Activated CD4-positive, alpha-beta T cell treated with anti-CD3 and anti-CD28 coated beads, Interleukin-2, amount 50 U/mL, for 24 hours (primary cell): Measurements from ENCODE around the gene NF2.

Experiments
- DNase-seq, 2 donors: peaks; one replicate each; pipeline ENCODE4 v3.0.0-alpha.2; 2020; ENCODE audit warnings: low read depth in 1 of 2, low spot score in 1 of 2

NF2 gene

DNA sequence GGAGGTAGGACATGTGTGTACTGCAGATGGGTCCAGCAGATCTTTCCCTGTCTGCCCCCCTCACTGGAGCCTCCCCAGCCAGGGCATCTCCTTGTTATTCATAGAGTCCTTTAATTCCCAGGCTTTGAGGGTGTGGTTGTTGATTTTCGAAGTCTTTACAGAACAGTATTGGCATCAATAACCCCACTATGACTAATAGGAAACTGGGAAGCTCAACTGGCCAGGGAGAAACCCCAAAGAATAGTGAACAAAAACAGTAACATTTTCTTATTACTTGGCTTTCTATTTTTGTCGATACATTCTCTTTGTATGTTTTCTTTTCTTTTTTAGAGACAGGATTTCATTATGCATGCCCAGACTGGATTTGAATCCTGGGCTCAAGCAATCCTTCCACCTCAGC is 57.9 kb downstream of the NF2 start:
- no peak for DNase-seq

DNA sequence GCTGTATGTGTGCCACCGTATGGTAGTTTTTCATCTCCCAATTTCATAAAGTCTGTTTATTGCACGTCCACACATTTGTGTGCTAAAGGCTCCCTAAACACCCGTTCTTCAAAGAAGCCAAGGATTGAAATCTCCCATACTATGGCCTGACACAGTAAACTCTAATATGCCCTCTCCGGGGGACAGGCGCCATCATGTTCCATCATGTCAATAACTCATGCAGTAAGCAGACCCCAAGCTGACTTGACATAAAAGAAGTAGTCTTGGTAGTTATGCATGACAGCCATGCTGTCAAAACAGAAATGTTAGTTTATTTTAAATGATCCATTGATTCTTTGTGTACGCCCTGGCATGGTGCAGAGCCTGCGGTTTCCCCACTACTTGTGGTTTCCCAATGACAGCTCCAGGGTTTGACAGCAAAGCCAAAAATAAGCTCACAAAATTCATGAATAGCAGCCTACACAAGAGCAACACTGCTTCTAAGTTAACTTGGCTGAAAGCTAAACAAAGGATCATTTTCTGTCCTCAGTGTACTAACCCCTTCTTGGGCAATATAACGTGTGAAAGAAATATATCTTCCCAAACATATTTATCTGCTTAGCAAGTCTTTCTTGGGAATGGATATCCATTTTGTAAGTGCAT is 59.9 kb downstream of the NF2 start:
- DNase-seq: no peak

DNA sequence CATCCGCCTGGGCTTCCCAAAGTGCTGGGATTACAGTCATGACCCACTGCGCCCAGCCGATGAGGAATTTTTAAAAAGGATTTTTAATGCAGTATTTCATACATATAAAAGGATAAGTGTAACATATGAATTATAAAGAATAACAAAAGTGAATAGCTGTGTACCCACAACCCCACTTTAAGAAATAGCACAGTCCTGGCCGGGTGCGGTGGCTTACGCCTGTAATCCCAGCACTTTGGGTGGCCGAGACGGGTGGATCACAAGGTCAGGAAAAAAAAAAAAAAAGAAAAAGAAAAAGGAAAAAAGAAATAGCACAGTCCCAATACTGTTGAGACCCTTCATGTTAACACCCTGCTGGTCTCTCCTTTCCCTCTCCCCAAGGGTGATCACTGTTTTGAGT is 62.1 kb downstream of the NF2 start:
- no peak for DNase-seq

DNA sequence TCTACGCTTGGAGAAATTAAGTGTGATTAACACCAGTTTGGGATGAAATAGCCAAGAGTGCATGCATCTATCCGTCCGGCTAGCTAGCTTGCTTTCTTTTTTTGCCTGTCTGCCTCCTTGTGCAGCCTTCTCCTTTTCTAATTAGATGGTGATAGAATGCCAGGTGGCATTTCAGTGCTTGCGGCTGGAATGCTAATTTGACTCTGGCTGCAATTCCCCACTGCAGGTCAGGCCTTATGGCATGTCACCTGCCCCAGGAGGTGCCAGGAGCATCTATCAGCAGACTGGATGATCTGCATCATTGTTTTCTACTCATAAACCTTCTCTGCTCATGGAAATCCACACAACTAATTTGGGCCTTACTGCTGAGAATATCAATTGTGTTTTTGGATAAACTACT is 65.2 kb downstream of the NF2 start:
- DNase-seq: no peak

DNA sequence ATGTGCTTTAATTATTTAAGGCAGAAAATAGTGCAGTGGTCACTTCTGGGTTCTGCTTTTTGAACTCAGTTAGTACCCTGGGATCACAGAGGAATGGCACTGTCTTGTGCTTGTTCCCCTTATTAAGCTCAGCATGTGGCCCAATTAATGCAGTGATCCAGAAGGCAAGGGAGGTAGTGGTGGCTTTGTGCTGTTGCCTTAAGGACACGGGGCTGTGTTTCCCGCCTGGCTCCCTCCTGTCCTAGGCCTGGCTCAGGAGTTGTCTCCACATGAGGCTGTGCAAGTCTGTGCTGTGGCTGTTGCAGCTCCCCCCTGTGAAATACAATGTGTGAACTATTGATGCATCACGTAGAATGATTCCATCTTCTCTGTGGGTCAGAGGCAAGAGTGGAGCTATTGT is 67.2 kb downstream of the NF2 start:
- no peak for DNase-seq

DNA sequence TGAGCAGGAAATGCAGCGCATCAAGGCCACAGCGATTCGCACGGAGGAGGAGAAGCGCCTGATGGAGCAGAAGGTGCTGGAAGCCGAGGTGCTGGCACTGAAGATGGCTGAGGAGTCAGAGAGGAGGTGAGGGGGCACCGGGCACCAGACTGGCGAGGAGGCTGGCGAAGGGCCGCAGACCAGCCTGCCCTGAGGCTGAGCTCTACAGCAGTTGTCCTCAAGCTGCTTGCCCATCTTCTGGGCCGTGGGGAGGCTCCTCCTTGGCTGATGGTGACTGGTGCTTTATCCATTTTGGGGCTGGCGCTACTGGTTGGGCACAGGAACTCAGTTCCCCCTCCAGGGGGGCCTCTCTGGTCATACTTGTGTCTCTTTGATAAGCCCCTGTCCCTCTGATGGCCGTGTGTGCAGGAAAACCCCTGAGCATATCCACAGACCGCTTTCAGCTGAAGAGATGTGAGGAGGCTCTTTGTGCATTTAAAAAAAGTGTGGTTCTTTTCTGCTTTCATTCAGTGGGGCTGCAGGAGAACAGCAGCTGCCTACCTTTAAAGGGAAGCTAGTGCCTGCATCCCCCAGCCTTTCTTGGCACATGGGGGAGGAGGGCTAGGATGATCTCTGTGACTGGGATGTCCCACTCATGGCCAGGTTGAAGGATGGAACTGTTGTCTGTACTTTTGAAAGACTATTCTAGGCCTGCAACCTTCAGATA is 70.1 kb downstream of the NF2 start:
- DNase-seq: no peak

DNA sequence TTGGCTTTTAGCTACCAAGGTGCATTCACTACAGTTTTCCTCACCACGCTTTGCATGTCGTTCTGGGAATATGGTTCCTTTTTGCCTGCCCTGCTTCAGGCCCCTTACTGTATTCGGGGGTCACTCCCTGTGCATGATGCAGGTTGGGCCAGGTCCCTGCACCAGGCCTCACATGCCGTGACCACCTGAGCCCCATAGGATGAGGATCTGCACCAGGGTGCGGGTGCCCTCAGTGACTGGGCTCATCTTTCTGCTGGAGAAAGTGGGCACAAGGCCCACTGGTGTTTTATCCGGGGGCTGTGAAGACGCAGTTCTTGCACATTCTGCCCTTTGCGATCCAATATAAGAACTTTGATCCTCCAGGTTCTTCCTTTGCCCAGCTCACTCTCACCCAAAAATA is 70.7 kb downstream of the NF2 start:
- DNase-seq: no peak

DNA sequence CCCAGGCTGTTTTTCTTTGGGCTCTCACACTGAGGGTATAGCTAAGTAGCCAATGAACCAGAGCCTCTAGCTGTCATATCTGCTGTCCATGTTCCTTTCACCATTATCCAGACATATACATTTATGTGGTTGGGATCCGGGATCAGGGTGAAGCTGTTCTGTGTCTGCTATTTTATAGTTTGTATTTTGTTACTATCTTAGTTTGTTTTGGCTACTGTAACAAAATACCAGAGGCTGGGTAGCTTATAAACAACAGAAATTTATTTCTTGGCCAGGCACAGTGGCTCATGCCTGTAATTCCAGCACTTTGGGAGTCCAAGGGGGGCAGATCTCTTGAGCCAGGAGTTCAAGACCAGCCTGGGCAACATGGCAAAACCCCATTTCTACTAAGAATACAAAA is 75.9 kb downstream of the NF2 start:
- DNase-seq: no peak

DNA sequence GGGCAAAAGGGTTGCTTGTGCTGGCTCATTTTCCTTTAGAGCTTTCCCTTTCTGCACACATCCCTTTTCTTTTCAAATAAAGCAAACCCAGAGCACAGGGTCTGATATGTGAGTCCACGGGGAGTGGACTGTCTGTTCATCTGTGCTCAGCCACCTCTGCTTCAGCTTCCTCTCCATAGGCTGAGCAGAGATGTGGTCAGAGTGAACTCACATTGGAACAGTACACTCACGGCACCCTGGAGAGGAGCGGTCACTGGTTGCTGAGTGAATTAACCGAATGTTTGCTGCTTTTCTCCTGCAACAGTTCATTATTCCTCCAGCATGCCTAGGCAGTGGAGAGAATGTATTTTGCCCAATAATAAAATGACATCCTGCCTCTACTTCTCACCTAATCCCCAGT is 80.1 kb downstream of the NF2 start:
- no peak for DNase-seq

DNA sequence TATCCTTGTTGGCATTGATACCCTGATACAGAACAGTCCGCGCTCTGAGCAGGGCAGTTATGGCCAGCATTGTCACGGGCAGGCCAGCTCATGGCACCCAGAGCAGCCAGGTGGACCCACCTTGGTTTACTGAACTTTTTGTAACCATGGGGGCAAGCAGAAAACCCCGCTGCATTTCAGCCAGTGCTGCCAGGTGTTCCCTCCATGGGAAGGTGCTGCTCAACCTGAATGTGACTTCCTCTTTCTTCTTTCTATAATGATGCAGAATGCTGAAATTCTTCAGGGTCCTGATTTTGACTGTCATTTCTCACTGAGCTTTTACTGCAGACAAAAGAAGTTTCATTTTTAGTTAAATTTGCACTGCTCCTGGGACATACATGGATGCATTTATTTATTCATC is 80.8 kb downstream of the NF2 start:
- no peak for DNase-seq

DNA sequence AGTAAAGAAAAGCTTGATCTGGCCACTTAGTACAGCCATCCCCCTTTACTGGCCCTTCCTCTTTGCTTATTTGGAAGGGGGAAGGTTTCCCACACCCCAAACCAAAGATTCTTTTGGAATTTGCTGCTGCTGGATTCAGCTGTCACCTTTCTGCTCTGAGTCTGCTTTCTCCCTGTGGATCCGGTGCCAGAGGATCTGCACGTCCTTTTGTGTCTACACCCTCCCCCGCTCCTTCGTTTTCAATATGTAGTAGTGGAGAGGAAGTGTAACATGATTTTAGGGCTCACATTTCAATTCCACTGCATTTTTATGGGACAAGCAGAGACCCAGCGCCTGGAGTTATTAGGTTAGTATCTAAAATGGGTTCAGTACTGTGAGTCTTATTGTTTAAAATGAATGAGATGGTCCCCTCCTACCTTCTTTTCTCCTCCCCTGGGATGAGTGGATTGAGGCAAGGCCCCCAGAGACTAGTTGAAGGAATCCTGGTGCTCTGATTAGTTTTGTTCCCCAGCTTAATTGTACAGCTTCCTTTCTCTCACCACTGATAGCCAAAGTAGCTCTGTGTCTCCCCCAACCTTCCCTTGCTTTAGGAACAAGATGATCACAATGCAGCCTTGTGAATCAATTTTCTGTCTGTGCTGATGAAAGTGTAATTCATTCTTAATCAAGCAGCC is 85.9 kb downstream of the NF2 start:
- DNase-seq: no peak

DNA sequence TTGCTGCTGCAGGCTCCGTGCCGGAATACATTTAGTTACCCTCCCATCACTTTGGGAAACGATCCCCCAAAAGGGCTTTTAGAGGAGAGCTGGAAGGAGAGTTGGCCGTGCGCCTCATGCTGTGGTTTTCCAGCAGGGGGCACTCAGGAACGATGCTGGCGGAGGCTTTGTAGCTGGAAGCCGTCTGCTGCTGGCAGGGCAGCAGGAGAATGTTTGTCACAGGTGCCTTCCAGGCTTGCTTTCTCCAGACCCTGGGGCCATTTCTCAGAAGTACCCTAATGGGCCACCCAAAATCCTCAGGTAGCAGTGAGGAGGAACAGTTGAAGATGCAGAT is 86.4 kb downstream of the NF2 start:
- peak; percentile 13 to 16 for DNase-seq

DNA sequence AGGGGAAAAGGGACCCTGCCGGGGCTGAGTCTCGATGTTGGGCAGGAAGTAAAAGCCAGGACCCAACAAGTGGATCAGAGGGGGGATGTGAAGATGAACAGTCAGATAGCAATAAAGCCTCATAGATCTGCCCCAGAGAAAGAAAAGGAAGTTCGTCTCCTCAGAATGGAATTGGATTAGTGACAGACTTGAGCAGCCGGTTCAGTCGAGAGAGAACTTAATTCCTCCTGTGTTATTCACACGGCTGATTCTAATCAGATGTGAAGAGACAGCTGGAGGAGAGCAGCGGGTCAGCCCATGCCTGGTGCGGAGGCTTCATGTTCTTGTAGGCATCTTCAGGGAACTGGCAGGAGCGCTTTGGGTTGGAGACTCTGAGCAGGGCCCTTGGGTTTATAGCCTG is 87.0 kb downstream of the NF2 start:
- no peak for DNase-seq

DNA sequence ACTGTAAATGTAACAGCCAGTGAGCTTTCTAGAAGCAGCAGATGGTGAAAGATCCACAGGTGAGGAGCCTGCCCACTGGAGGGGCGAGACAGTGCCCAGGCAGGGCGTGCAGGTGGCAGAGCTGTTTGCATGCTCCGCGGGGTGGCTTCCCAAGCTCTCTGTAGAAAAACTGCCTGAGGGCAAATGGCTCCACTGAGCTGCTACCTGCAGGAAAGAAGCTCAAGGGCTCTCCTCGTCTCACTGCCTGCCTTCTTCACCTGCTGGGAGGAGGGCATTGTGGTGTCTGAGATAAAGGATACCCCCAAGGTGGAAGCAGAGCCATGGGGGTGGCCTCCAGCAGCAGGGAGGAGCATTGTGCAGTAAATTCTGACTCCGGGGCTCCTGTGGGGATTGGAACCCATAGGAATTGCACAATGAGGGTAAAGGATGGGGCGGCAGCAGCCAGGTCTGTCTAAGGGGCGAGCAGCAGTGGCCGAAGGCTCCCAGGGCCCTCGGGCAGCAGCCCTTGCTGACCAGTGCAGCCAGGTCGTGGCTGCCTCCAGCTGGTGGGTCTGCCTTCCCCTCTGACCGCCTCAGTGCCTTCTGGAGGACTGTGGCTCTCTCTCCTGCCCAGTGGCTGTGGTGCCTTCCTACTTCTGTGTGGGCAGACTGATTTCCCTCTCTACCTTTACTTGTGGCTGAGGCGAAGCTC is 88.3 kb downstream of the NF2 start:
- no peak for DNase-seq

DNA sequence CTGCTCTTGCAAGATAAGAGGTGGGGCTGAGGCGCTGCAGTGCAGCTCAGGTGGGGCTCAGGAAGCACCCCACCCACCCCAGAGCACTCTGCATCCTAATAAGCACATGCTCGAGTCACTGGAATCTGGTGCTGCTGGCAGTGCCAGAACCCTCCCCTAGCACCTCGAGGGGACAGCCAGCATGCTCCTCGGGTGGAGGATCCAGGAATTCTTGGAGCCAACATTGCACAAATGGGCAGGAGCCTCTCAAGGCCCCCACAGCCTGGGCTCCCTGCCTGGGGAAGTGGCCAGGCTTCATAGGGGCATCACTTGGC is 88.9 kb downstream of the NF2 start:
- DNase-seq: no peak

DNA sequence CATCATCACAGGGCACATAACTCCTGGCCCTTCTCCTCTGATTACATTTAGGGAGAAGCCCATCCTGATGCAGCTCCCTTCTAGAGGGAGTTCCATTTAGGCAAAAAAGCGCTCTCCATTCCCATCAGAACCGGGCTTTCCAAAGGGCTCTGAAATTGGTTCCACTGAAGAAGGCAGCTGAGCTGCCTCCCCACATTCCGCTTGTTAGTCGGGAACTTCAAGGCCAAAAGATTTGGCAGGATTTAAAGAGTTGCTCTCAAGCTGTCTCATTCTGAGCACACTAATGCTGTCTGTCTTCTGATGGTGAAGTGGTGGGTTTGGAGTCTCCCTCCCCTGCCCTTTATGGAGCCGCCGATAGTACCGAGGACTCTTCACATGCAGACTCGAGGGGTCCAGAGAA is 89.7 kb downstream of the NF2 start:
- no peak for DNase-seq

DNA sequence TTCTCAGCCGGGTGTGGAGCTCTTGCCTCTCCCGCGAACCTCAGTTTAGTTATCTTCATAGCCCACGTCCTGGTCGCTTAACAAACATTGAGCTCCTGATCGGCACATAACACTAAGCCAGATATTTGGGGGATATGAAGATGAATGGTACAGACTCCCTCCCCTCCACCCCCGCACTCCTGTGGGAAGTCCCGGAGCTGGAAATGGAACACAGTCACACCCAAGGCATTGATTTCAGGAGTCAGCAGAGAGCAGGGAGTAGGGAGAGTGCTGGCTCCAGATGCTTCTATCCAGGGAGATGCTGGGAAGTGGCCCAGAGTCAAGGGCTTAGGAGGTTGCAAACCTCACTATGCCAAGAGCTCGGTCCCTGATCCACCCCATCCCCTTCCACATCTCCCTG is 90.2 kb downstream of the NF2 start:
- DNase-seq: no peak

DNA sequence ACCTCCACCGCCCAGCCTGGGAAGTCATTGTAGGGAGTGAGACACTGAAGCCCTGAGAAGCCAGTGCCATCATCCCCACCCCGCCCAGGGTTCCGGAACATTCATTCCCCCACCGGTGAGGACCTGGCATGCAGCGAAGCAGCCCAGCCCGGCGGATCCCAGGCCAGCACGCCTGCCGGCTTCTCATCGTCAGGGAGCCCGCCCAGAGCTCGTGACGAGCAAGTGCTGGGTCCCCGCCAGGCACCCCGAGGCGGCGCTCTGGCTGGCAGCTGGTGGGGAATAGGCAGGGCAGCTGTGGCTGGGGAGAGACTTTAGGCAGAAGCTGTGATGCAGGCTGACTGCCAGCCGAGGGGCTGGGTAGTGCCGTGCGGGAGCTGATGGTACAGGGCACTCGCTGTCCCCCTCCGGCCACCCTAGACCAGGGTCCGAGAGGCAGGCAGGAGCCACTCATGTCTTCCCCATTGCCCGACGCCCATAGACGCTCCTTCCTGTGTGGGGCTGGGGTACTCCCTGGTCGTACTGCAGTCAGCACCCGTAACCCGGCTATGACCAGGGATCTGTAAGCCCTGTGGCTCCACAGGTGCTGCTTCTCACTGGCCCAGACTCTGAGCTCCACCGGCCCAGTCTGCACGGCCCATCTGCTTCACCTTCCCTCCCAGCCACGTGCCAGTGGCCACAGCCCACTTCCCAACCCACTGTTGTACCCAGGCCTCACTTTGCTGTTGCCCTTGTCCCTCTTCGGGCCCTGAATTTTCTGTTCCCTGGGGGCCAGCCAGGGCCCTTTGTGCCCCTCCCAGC is 91.9 kb downstream of the NF2 start:
- no peak for DNase-seq

DNA sequence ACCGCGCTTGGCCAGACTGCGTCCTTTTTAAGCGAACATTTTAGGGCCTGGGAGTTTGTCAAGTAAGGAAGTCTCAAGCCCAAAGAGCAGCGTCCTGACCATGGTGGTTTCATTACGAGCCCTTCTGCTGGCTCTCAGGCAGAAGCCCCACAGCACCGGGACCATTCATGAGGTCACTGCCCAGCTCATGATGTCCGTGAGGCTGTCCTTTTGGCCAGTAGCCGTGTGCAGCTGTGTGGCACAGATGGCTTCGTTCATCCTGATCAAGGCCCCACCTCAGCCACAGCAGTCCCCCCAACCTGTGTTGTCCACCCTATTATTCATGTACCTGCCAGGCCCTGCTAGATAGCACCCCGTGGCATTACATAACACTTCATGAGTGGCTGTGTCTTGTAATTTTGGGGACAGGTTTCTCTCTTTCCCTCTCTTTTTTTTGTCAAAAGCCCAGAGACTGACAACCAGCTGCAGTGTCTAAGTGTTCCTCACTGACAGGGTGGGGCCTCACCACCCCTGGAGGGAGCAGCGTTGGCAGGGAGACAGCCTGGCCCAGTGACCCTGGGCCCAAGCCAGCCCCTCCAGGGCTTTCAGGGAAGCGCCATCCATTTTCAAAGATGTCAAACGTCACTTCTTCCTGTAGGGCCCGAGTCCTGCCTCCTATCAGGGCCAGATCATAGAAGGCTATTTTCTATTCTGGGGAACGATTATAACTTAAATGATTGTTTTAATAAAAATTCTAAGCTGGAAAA is 94.6 kb downstream of the NF2 start:
- no peak for DNase-seq

DNA sequence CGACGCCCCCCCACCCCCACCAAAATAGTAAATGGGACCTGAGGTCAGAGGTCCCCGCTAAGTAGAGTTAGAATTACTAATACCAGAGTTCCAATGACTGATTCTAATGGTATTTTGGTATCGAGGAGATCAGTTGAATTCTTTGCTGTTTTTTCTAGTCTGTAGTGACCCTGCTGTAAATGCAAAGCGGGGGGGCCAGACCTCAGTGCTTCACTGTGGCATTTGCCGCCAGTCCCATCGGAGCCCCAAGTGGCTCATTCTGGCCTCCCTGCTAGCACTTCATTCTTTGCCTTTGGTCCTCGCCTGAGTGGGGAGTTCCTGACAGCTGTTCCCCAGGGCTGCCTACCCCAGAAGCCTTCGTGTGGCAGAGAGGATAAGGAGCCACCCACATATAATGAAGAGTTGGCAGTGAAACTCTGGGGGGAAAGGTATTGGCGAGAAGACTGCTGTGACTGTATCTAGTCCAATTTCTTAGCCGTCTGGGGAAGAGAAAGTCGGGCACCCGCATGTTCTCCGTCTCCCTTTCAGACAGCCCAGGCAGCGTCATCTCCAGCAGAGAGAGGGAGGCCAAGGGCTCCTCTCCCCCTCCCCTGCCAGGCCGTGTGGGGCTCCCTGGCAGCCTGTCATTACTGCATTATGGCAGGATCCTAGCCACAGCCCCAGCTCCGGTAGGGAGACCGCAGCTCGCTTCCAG is 96.9 kb downstream of the NF2 start:
- no peak for DNase-seq

DNA sequence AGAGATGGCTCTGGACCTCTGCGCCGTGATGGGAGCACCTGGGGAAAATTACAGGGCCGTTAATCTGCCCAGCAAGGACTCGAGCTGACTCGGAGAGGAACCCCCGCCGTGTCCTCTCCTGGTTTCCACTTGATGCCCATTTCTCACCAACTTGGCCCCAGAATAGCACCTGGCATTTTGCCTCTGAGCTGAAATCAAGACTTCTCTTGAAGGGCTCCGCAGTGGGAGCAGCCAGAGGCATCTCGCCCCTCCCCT is 97.4 kb downstream of the NF2 start:
- DNase-seq: no peak
